Measurements from ENCODE around the gene SH3RF3.

SH3RF3 gene

DNA sequence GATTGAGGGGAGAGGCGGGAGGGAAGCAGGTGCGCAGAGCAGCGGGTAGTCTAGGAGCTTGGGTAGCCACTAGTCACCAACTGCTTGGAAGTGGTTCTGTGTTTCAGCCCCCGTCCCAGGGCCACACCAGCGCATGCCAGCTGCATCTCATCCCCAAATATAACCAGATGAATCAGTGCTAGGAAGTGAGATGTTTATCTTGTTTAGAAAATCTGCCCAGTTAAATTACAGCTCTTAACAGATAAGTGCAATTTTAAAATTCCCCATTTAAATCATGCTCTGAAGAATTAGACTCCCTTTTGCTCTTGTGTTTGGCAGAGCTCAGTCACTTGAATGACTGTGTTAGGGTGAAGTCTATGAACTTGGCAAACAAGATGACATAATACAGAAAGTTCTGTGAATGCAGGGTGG lies 291.0 kb downstream of the SH3RF3 start:
- ChIA-PET POLR2A (no interaction called here), CTCF (interaction anchor here (1.2 kb wide), 1 partner anchor 28 kb away, joined by 4 read pairs; no protein-coding TSS in a partner anchor)
- no peak for DNase-seq
- Histone ChIP-seq H3K27ac (ENCODE audit: insufficient read depth in 1 of 2, low read depth in 1 of 2, low read length in 2 of 2, poor library complexity in 1 of 2, severe bottlenecking in 2 of 2) (no peak overlapping the region), H3K4me3 (ENCODE audit: control insufficient read depth in 1 of 7, extremely low read depth in 1 of 7, insufficient read depth in 4 of 7, low read depth in 2 of 7, low read length in 6 of 7) (no peak overlapping the region), H3K4me1 (ENCODE audit: control extremely low read depth in 1 of 4, control insufficient read depth in 4 of 4, insufficient read depth in 4 of 4, low read length in 3 of 4) (no peaks in the 10 kb centered on the region), H3K27me3 (replicated peaks in 2 of 5; ENCODE audit: control insufficient read depth in 4 of 5, insufficient read depth in 5 of 5, low read length in 4 of 5) (peaks cover 0 to 4% (median 0%) of the 10 kb centered on the region in 5 experiments), H3K9me3 (ENCODE audit: control extremely low read depth in 1 of 5, control insufficient read depth in 4 of 5, insufficient read depth in 2 of 5, low read depth in 1 of 5, low read length in 4 of 5) (no peaks in the 10 kb centered on the region), H3K36me3 (ENCODE audit: control insufficient read depth in 4 of 4, insufficient read depth in 4 of 4, low read length in 3 of 4) (no peaks in the 10 kb centered on the region)
- WGBS (ENCODE audit: insufficient coverage) = 100% methylated on average over 1 of the region's 5 CpGs

DNA sequence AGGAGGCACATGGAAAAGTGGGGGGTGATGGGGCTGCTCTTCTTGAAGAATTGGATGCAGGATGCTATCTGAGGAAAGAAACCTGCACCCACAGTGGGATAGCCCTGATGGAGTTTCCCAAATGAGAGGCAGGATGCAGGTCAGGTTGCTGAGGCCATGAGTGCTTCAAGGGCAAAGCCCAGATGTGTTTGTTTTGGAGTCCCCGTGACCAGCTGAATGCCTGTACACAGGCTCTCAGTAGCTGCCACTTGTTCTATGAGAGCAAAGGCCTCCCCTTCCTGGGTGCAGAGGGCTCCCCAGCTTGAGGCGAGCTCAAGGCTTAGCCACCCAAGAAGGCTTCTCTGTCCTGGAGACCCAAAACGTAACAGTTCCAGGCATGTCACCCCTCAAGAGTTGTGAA lies 292.1 kb downstream of the SH3RF3 start:
- Histone ChIP-seq H3K27ac (ENCODE audit: insufficient read depth in 1 of 2, low read depth in 1 of 2, low read length in 2 of 2, poor library complexity in 1 of 2, severe bottlenecking in 2 of 2) (no peak overlapping the region), H3K4me1 (ENCODE audit: control extremely low read depth in 1 of 4, control insufficient read depth in 4 of 4, insufficient read depth in 4 of 4, low read length in 3 of 4) (no peaks in the 10 kb centered on the region), H3K27me3 (replicated peaks in 2 of 5; ENCODE audit: control insufficient read depth in 4 of 5, insufficient read depth in 5 of 5, low read length in 4 of 5) (peaks cover 0 to 2% (median 0%) of the 10 kb centered on the region in 5 experiments), H3K4me3 (ENCODE audit: control insufficient read depth in 1 of 7, extremely low read depth in 1 of 7, insufficient read depth in 4 of 7, low read depth in 2 of 7, low read length in 6 of 7) (no peak overlapping the region), H3K9me3 (ENCODE audit: control extremely low read depth in 1 of 5, control insufficient read depth in 4 of 5, insufficient read depth in 2 of 5, low read depth in 1 of 5, low read length in 4 of 5) (no peaks in the 10 kb centered on the region), H3K36me3 (ENCODE audit: control insufficient read depth in 4 of 4, insufficient read depth in 4 of 4, low read length in 3 of 4) (no peaks in the 10 kb centered on the region)
- ChIA-PET CTCF (interaction anchor here (1.6 kb wide), 1 partner anchor 13 kb away, joined by 5 read pairs; no protein-coding TSS in a partner anchor), POLR2A (no interaction called here)
- no peak for DNase-seq
- 94% methylated on average over 2 of the region's 3 CpGs for WGBS (ENCODE audit: insufficient coverage)

GRCh38 chr2:109421642-109422041 lies 292.6 kb downstream of the SH3RF3 start:
- DNase-seq = no peak
- Histone ChIP-seq H3K36me3 (ENCODE audit: control insufficient read depth in 4 of 4, insufficient read depth in 4 of 4, low read length in 3 of 4) (no peaks in the 10 kb centered on the region), H3K27me3 (replicated peaks in 2 of 5; ENCODE audit: control insufficient read depth in 4 of 5, insufficient read depth in 5 of 5, low read length in 4 of 5) (peaks cover 0 to 2% (median 0%) of the 10 kb centered on the region in 5 experiments), H3K4me3 (ENCODE audit: control insufficient read depth in 1 of 7, extremely low read depth in 1 of 7, insufficient read depth in 4 of 7, low read depth in 2 of 7, low read length in 6 of 7) (no peak overlapping the region), H3K27ac (ENCODE audit: insufficient read depth in 1 of 2, low read depth in 1 of 2, low read length in 2 of 2, poor library complexity in 1 of 2, severe bottlenecking in 2 of 2) (no peak overlapping the region), H3K9me3 (ENCODE audit: control extremely low read depth in 1 of 5, control insufficient read depth in 4 of 5, insufficient read depth in 2 of 5, low read depth in 1 of 5, low read length in 4 of 5) (no peaks in the 10 kb centered on the region), H3K4me1 (ENCODE audit: control extremely low read depth in 1 of 4, control insufficient read depth in 4 of 4, insufficient read depth in 4 of 4, low read length in 3 of 4) (no peaks in the 10 kb centered on the region)
- CTCF ChIA-PET = interaction anchor here (1.6 kb wide), 1 partner anchor 13 kb away, joined by 5 read pairs; no protein-coding TSS in a partner anchor
- POLR2A ChIA-PET = no interaction called here
- WGBS (ENCODE audit: insufficient coverage) = 100% methylated on average over 1 of the region's 3 CpGs

GRCh38 chr2:109422071-109422757 lies 293.2 kb downstream of the SH3RF3 start:
- no peak overlapping the region for H3K27ac ChIP-seq (ENCODE audit: insufficient read depth in 1 of 2, low read depth in 1 of 2, low read length in 2 of 2, poor library complexity in 1 of 2, severe bottlenecking in 2 of 2)
- no peaks in the 10 kb centered on the region for H3K36me3 ChIP-seq (ENCODE audit: control insufficient read depth in 4 of 4, insufficient read depth in 4 of 4, low read length in 3 of 4)
- no peaks in the 10 kb centered on the region for H3K9me3 ChIP-seq (ENCODE audit: control extremely low read depth in 1 of 5, control insufficient read depth in 4 of 5, insufficient read depth in 2 of 5, low read depth in 1 of 5, low read length in 4 of 5)
- no peak overlapping the region for H3K4me3 ChIP-seq (ENCODE audit: control insufficient read depth in 1 of 7, extremely low read depth in 1 of 7, insufficient read depth in 4 of 7, low read depth in 2 of 7, low read length in 6 of 7)
- ChIA-PET CTCF (interaction anchor here (1.6 kb wide), 1 partner anchor 14 kb away, joined by 5 read pairs; no protein-coding TSS in a partner anchor), POLR2A (no interaction called here)
- WGBS (ENCODE audit: insufficient coverage) = 100% methylated on average over 10 of the region's 10 CpGs
- DNase-seq = no peak
- H3K4me1 ChIP-seq (ENCODE audit: control extremely low read depth in 1 of 4, control insufficient read depth in 4 of 4, insufficient read depth in 4 of 4, low read length in 3 of 4) = no peaks in the 10 kb centered on the region
- H3K27me3 ChIP-seq (replicated peaks in 2 of 5; ENCODE audit: control insufficient read depth in 4 of 5, insufficient read depth in 5 of 5, low read length in 4 of 5) = peaks cover 0 to 1% (median 0%) of the 10 kb centered on the region in 5 experiments

DNA sequence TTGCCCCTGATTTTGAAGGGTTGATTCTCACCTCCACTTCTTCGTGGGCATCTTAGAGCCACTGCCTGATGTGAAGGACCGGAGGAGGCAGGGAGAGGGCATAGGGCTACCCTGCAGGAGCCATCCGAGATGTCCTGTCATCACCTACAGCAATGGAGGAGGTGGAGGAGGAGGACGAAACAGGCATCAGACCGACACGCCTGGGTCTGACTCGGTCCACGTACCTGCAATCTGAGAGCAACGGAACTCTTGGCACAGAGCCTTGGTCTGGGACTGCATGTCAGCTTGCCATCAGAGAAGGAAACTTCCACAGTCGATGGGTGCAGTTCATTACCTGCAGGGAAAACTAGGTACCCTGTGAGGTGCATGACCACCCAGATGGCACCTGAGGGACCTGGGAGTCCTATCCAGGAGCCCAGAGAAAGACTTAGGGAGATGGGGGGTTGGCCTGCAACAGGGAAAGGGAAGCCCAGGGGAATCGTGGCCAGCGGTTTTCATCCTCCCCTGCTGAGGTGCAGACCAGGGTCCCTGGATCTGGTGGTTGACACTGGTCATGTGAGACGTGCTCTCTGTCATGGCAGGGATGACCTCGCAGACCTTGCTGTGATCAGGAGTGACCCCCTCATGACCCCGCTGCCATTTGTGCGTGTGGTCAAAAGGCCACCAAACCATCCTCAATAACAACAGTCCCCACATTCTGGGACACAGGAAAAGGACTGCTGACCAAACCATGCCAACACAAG lies 293.9 kb downstream of the SH3RF3 start:
- H3K9me3 ChIP-seq (ENCODE audit: control extremely low read depth in 1 of 5, control insufficient read depth in 4 of 5, insufficient read depth in 2 of 5, low read depth in 1 of 5, low read length in 4 of 5) = no peaks in the 10 kb centered on the region
- no peaks in the 10 kb centered on the region for H3K27me3 ChIP-seq (replicated peaks in 2 of 5; ENCODE audit: control insufficient read depth in 4 of 5, insufficient read depth in 5 of 5, low read length in 4 of 5)
- H3K27ac ChIP-seq (ENCODE audit: insufficient read depth in 1 of 2, low read depth in 1 of 2, low read length in 2 of 2, poor library complexity in 1 of 2, severe bottlenecking in 2 of 2) = no peak overlapping the region
- ChIA-PET POLR2A (no interaction called here), CTCF (no interaction called here)
- no peak for DNase-seq
- no peaks in the 10 kb centered on the region for H3K4me1 ChIP-seq (ENCODE audit: control extremely low read depth in 1 of 4, control insufficient read depth in 4 of 4, insufficient read depth in 4 of 4, low read length in 3 of 4)
- no peak overlapping the region for H3K4me3 ChIP-seq (ENCODE audit: control insufficient read depth in 1 of 7, extremely low read depth in 1 of 7, insufficient read depth in 4 of 7, low read depth in 2 of 7, low read length in 6 of 7)
- 97% methylated on average over 14 of the region's 16 CpGs for WGBS (ENCODE audit: insufficient coverage)
- H3K36me3 ChIP-seq (ENCODE audit: control insufficient read depth in 4 of 4, insufficient read depth in 4 of 4, low read length in 3 of 4) = no peaks in the 10 kb centered on the region

GRCh38 chr2:109423556-109424359 lies 294.8 kb downstream of the SH3RF3 start:
- Histone ChIP-seq H3K27ac (ENCODE audit: insufficient read depth in 1 of 2, low read depth in 1 of 2, low read length in 2 of 2, poor library complexity in 1 of 2, severe bottlenecking in 2 of 2) (no peak overlapping the region), H3K27me3 (replicated peaks in 2 of 5; ENCODE audit: control insufficient read depth in 4 of 5, insufficient read depth in 5 of 5, low read length in 4 of 5) (no peaks in the 10 kb centered on the region), H3K9me3 (ENCODE audit: control extremely low read depth in 1 of 5, control insufficient read depth in 4 of 5, insufficient read depth in 2 of 5, low read depth in 1 of 5, low read length in 4 of 5) (no peaks in the 10 kb centered on the region), H3K4me1 (ENCODE audit: control extremely low read depth in 1 of 4, control insufficient read depth in 4 of 4, insufficient read depth in 4 of 4, low read length in 3 of 4) (no peaks in the 10 kb centered on the region), H3K4me3 (ENCODE audit: control insufficient read depth in 1 of 7, extremely low read depth in 1 of 7, insufficient read depth in 4 of 7, low read depth in 2 of 7, low read length in 6 of 7) (no peak overlapping the region), H3K36me3 (ENCODE audit: control insufficient read depth in 4 of 4, insufficient read depth in 4 of 4, low read length in 3 of 4) (no peaks in the 10 kb centered on the region)
- DNase-seq = no peak
- ChIA-PET CTCF (no interaction called here), POLR2A (no interaction called here)
- 96% methylated on average over 19 of the region's 22 CpGs for WGBS (ENCODE audit: insufficient coverage)

Data from common myeloid progenitor, CD34-positive (primary cell).